ENCODE data around the gene TMEM167B. TPM values are rescaled to one million over a fixed set of nuclear protein-coding genes. Genes with fewer than 3 reads are reported as not detected.
A peak's percentile ranks its signal among the peaks of the same experiment; 100 is the strongest.

The TMEM167B gene
- total RNA-seq, 1 experiment from 2014 or later = 18.1 TPM

DNA sequence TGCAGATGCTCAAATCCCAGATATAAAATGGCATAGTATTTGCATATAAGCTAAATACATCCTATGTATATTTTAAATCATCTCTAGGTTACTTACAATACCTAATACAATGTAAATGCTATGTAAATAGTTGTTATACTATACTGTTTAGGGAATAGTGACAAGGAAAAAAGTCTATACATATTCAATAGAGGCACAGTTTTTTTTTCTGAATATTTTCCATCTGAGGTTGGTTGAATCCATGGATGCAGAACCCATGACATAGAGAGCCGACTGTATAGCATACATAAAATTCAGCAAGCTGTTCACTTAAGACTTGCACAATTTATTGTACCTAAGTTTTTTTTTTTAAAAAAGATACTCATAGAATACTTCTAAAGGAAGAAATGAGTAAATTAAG lies 21.3 kb upstream of the TMEM167B start:
- ATAC-seq (no peak), DNase-seq (ENCODE audit: low read depth, low spot score) (no peak)
- Histone ChIP-seq H3K9me3 (ENCODE audit: control insufficient read depth, insufficient read depth, low read depth, low read length) (no peaks in the 10 kb centered on the region), H3K4me3 (ENCODE audit: low read depth in 2 of 2, low read length in 2 of 2) (no peak overlapping the region), H3K27ac (ENCODE audit: low read length) (no peak overlapping the region), H3K36me3 (ENCODE audit: control insufficient read depth, insufficient read depth, low read length) (peaks cover 7% of the 10 kb centered on the region; the same call in 1 of the 2 replicates), H3K4me1 (ENCODE audit: control insufficient read depth, insufficient read depth, low read length) (no peaks in the 10 kb centered on the region), H3K27me3 (ENCODE audit: control insufficient read depth, insufficient read depth, low read length) (no peaks in the 10 kb centered on the region)
- in situ Hi-C loops (cut with HindIII; ENCODE audit: low pct_unique_long_range_greater_than_20kb, low sequenced_read_pairs) = no loop called here
- TF ChIP-seq REST (IDR thresholded peaks at IDR 0.05; ENCODE audit: insufficient read depth in 1 of 2, low read depth in 2 of 2, low read length in 1 of 2) (no peak), TCF7L2 (IDR thresholded peaks at IDR 0.05; ENCODE audit: low read depth, low read length) (no peak), SIN3A (IDR thresholded peaks at IDR 0.05; ENCODE audit: borderline replicate concordance, insufficient read depth, low read depth, low read length) (no peak), POLR2AphosphoS5 (IDR thresholded peaks at IDR 0.05; ENCODE audit: low read depth, low read length) (no peak)
- TF ChIP-seq, protein P1, sequence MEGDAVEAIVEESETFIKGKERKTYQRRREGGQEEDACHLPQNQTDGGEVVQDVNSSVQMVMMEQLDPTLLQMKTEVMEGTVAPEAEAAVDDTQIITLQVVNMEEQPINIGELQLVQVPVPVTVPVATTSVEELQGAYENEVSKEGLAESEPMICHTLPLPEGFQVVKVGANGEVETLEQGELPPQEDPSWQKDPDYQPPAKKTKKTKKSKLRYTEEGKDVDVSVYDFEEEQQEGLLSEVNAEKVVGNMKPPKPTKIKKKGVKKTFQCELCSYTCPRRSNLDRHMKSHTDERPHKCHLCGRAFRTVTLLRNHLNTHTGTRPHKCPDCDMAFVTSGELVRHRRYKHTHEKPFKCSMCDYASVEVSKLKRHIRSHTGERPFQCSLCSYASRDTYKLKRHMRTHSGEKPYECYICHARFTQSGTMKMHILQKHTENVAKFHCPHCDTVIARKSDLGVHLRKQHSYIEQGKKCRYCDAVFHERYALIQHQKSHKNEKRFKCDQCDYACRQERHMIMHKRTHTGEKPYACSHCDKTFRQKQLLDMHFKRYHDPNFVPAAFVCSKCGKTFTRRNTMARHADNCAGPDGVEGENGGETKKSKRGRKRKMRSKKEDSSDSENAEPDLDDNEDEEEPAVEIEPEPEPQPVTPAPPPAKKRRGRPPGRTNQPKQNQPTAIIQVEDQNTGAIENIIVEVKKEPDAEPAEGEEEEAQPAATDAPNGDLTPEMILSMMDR (IDR thresholded peaks at IDR 0.05) = no peak
- CTCF ChIA-PET = no interaction called here
- POLR2A ChIA-PET = no interaction called here
- BruUV-seq (replicated peaks) = no TSS peak
- intact Hi-C loops (cut with micrococcal nuclease; ENCODE audit: unreplicated experiment) = no loop called here

DNA sequence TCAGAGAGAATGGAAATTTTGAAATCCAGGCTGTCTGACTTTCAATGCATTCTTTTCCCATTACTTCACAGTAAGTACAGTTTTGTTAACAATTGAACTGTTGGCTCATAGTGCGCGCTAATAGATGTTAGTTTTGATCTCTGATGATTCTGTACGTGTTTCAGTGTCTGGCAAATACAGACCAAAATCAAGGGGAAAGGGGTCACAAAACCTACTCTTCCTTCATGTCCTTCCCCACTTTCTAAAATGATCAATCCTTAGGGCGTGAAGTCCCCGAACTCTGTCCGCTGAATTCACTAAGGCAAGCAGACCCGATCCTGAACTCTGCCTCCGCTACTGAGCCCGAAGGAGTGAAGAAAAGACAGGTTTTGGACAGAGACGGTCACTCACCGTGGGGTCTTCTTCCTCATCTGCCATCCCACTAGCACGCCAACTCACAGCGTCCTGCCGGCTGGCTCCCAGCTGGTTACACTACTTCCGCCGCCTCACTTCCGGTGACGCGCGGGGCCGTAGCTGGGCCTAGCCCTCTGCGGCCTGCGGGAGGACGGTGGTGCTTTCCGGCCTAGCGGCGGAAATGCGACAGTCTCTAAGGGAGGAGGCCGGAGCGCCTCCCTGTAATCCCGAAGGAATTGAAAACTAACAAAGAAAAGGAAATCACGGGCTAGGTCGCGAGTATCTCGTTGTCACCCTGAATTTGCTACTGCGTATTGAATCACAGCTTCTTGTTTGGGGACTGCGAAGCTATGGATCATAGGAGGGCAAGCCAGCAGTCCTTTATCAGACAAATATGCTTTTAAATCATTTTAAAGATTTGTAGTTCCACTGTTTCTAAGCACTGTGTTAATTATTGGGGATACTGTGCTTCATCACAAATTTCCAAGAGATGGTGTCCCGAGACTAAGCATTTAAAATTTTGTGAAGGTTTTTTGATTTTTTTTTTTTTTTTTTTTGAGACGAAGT lies 14.8 kb upstream of the TMEM167B start, which contains the start of gene TAF13:
TSS of gene TAF13 (minus strand) at position 473 of the 960 bp plus-strand sequence. CDS start at position 417, 56 bp downstream.
- Histone ChIP-seq H3K27ac (ENCODE audit: low read length) (peak within 1 kb of the TSS; percentile 98), H3K4me3 (ENCODE audit: low read depth in 2 of 2, low read length in 2 of 2) (peak within 1 kb of the TSS; percentile 97 to 99), H3K4me1 (ENCODE audit: control insufficient read depth, insufficient read depth, low read length) (peaks cover 7% of the 10 kb centered on the region; the same call in 1 of the 2 replicates), H3K9me3 (ENCODE audit: control insufficient read depth, insufficient read depth, low read depth, low read length) (no peaks in the 10 kb centered on the region), H3K36me3 (ENCODE audit: control insufficient read depth, insufficient read depth, low read length) (peaks cover 8% of the 10 kb centered on the region; the same call in 1 of the 2 replicates), H3K27me3 (ENCODE audit: control insufficient read depth, insufficient read depth, low read length) (no peaks in the 10 kb centered on the region)
- in situ Hi-C loops (cut with HindIII; ENCODE audit: low pct_unique_long_range_greater_than_20kb, low sequenced_read_pairs) = no loop called here
- ATAC-seq (peak; percentile 100), DNase-seq (ENCODE audit: low read depth, low spot score) (peak; percentile 66)
- BruUV-seq (replicated peaks) = TSS peak; percentile 95
- ChIA-PET CTCF (no interaction called here), POLR2A (interaction anchor here (0.6 to 0.7 kb wide), 3 partner anchors 24 to 323 kb away, joined by 3 read pairs; no protein-coding TSS in a partner anchor)
- TF ChIP-seq SIN3A (IDR thresholded peaks at IDR 0.05; ENCODE audit: borderline replicate concordance, insufficient read depth, low read depth, low read length) (0 out of 2 replicates have a peak, but pooled peaks have one; percentile 82), TCF7L2 (IDR thresholded peaks at IDR 0.05; ENCODE audit: low read depth, low read length) (no peak), REST (IDR thresholded peaks at IDR 0.05; ENCODE audit: insufficient read depth in 1 of 2, low read depth in 2 of 2, low read length in 1 of 2) (no peak), POLR2AphosphoS5 (IDR thresholded peaks at IDR 0.05; ENCODE audit: low read depth, low read length) (peak; percentile 93)
- TF ChIP-seq, protein P1 (IDR thresholded peaks at IDR 0.05) = no peak
- intact Hi-C loops (cut with micrococcal nuclease; ENCODE audit: unreplicated experiment) = no loop called here
